Measurements from ENCODE around the gene CABYR. TPM values are rescaled to one million over a fixed set of nuclear protein-coding genes. Genes with fewer than 3 reads are reported as not detected.

CABYR gene
- total and polyA plus RNA-seq, 2 of the 8 experiments (the other 6 are each of a cell fraction or from before 2014, with no cell fraction given): 14.5 to 18.8 TPM

DNA sequence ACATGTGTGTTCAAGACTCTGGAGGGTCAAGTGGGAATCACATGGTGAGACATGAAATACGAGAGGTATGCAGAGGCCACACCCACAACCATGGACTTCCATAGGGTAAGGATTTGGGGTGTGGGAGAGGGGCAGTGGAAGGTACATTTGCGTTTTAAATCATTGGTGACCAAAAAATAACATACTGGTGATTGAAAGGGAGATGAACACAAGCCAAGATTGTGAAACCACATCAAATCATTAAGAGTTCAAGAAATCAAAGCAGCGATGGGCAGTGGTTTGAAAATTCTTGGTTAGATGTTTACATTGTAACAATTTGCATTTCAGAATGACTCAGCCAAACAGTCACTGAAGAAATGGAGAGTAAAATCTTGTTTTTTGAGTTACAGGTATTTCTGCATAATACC is 1.9 kb upstream of the CABYR start:
- Histone ChIP-seq H3K79me2 (ENCODE audit: control insufficient read depth in 1 of 2, insufficient read depth in 2 of 2, low read length in 2 of 2) (no peaks in the 10 kb centered on the region), H3K56ac (replicated peaks; ENCODE audit: insufficient read length, low read depth, low read length) (no peak overlapping the region), H3K23ac (ENCODE audit: insufficient read length) (no peak overlapping the region), H4K91ac (replicated peaks; ENCODE audit: insufficient read length, low read length) (no peak overlapping the region), H3K23me2 (ENCODE audit: low read depth, low read length) (peaks cover 4% of the 10 kb centered on the region; the same call in 1 of the 2 replicates), H2BK5ac (ENCODE audit: low read depth, low read length) (peak overlapping the region; percentile 13; the same call in 1 of the 2 replicates), H3K14ac (ENCODE audit: insufficient read length) (no peak overlapping the region), H4K5ac (ENCODE audit: insufficient read length, low read depth, low read length) (no peak overlapping the region), H3K9ac (replicated peaks in 1 of 4; ENCODE audit: extremely low read depth in 1 of 4, low read depth in 3 of 4, low read length in 3 of 4) (no peak overlapping the region), H2BK15ac (ENCODE audit: low read length) (no peak overlapping the region), H3K18ac (ENCODE audit: extremely low read depth, low read length) (0 out of 2 replicates have a peak overlapping the region, but pooled peaks have one; percentile 26), H3K4me1 (replicated peaks in 1 of 4; ENCODE audit: control insufficient read depth in 3 of 4, insufficient read depth in 4 of 4, low read length in 3 of 4) (peaks cover 0 to 12% (median 7%) of the 10 kb centered on the region in 4 experiments; a peak in 5 of 7 replicates), H3K4me2 (ENCODE audit: insufficient read depth in 1 of 2, low read depth in 2 of 2, low read length in 2 of 2) (0 out of 4 replicates have a peak overlapping the region, but pooled peaks of 1 of the 2 experiments have one; percentile 8), H3K36me3 (ENCODE audit: control insufficient read depth in 2 of 4, insufficient read depth in 4 of 4, low read length in 3 of 4) (peaks cover 0 to 4% (median 1%) of the 10 kb centered on the region in 4 experiments; a peak in 2 of 8 replicates), H2AK5ac (ENCODE audit: low read depth, low read length) (0 out of 2 replicates have a peak overlapping the region, but pooled peaks have one; percentile 9), H3K4me3 (ENCODE audit: extremely low read depth in 1 of 4, insufficient read depth in 2 of 4, low read depth in 3 of 4, low read length in 4 of 4) (no peak overlapping the region; a peak in 1 of 8 replicates), H3K27ac (ENCODE audit: low read depth, low read length) (no peak overlapping the region), H3K4ac (replicated peaks; ENCODE audit: insufficient read length, low read depth, low read length) (no peak overlapping the region), H2BK12ac (ENCODE audit: low read depth, low read length) (no peak overlapping the region), H3K27me3 (replicated peaks in 1 of 4; ENCODE audit: control insufficient read depth in 3 of 4, extremely low read depth in 1 of 4, insufficient read depth in 3 of 4, low read length in 3 of 4) (no peaks in the 10 kb centered on the region), H4K20me1 (replicated peaks in 1 of 2; ENCODE audit: control insufficient read depth in 1 of 2, insufficient read depth in 2 of 2, low read length in 2 of 2) (no peaks in the 10 kb centered on the region), H2AFZ (ENCODE audit: low read length) (no peak overlapping the region), H3K79me1 (ENCODE audit: low read depth, low read length) (no peaks in the 10 kb centered on the region), H3K9me3 (ENCODE audit: insufficient read depth in 2 of 2, low read depth in 1 of 2, low read length in 1 of 2) (no peaks in the 10 kb centered on the region), H2BK20ac (ENCODE audit: low read length) (no peak overlapping the region), H4K8ac (ENCODE audit: extremely low read depth, insufficient read depth, low read length) (no peak overlapping the region), H2BK120ac (replicated peaks; ENCODE audit: low read depth, low read length) (no peak overlapping the region)
- FAIRE-seq (peak; percentile 55), DNase-seq (ENCODE audit: low read depth in 1 of 2, low spot score in 2 of 2) (no peak)
- TF ChIP-seq TEAD4 (IDR thresholded peaks at IDR 0.05; ENCODE audit: low read depth, low read length): no peak
- TF ChIP-seq MAFK (IDR thresholded peaks at IDR 0.05; ENCODE audit: low read depth, low read length): peak; percentile 56
- CTCF ChIA-PET (ENCODE audit: partially characterized antibody): interaction anchor here (1.0 to 1.3 kb wide), 2 partner anchors 17 to 19 kb away, joined by 3 read pairs; no protein-coding TSS in a partner anchor
- WGBS, 2 experiments (ENCODE audit: extremely low coverage in 1 of 2, insufficient coverage in 1 of 2, insufficient read length in 1 of 2, insufficient replicate concordance in 2 of 2, low coverage in 1 of 2, low lambda C conversion rate in 2 of 2, missing lambda C conversion rate in 1 of 2): 88% methylated on average over 3 of the region's 3 CpGs; no CpG with 5 or more reads in 1 of the 2 experiments
- POLR2A ChIA-PET (ENCODE audit: partially characterized antibody): interaction anchor here (0.6 to 0.7 kb wide), 2 partner anchors 92 to 297 kb away, joined by 3 read pairs; no protein-coding TSS in a partner anchor

All from H1 (cell line).